Upper lobe of left lung (tissue), 6 donors: Measurements from ENCODE around the gene STEAP4. TPM values are rescaled to one million over a fixed set of nuclear protein-coding genes. Genes with fewer than 3 reads are reported as not detected.
"Not testable (repeated sequence)": the region's sequence is repeated elsewhere in the genome, so short reads cannot be mapped to it uniquely, and the experiment has no call there.

Experiments used
- ATAC-seq, 2 donors: fragments of 200-7000 bp; cut with Tn5 transposase; one replicate each; pipeline ENCODE4 v1.9.1; 2022; ENCODE audit warnings: mild to moderate bottlenecking in 2 of 2, moderate library complexity in 2 of 2; ENCODE audit not compliant: low FRiP score in 2 of 2
- DNase-seq, 2 donors: peaks; one replicate each; pipeline ENCODE4 v3.0.0-alpha.2; 2019 to 2020
- H3K27ac ChIP-seq, 4 donors: fragments of 200-600 bp; sonication (generic); one replicate each; pipeline ENCODE4 v1.5.1; 2016 to 2019
- H3K27me3 ChIP-seq, 4 donors: fragments of 200-600 bp; sonication (generic); one replicate each; pipeline ENCODE4 v1.5.1; 2017 to 2019
- H3K36me3 ChIP-seq, 4 donors: fragments of 200-600 bp; sonication (generic); one replicate each; pipeline ENCODE4 v1.5.1; 2016 to 2019
- H3K4me1 ChIP-seq, 4 donors: fragments of 200-600 bp; sonication (generic); one replicate each; pipeline ENCODE4 v1.5.1; 2018 to 2019
- H3K4me3 ChIP-seq, 4 donors: fragments of 200-600 bp; sonication (generic); one replicate each; pipeline ENCODE4 v1.5.1; 2017 to 2019; ENCODE audit warnings: mild to moderate bottlenecking in 2 of 4, moderate library complexity in 1 of 4
- H3K9me3 ChIP-seq, 4 donors: fragments of 200-600 bp; sonication (generic); one replicate each; pipeline ENCODE4 v1.5.1; 2018 to 2019
- EP300 ChIP-seq, 4 donors: sonication (generic); formaldehyde crosslinking; IDR thresholded peaks; one replicate each; pipeline ENCODE4 v1.5.1; 2017; ENCODE audit warnings: antibody characterized with exemption in 4 of 4, control low read depth in 2 of 4
- POLR2A ChIP-seq, 4 donors: fragments of 450-650 bp; IDR thresholded peaks; one replicate each; pipeline ENCODE4 v1.5.1; 2016 to 2017; ENCODE audit warnings: antibody characterized with exemption in 4 of 4, mild to moderate bottlenecking in 2 of 4
- POLR2AphosphoS5 ChIP-seq, 2 donors: sonication (generic); formaldehyde crosslinking; IDR thresholded peaks; one replicate each; pipeline ENCODE4 v1.5.1; 2017; ENCODE audit warnings: antibody characterized with exemption in 2 of 2
- WGBS, 2 donors: methylation state at CpG; one replicate each; pipeline ENCODE4 v1.1.5; 2017 to 2018; 5-methylcytosine and 5-hydroxymethylcytosine counted together
- total RNA-seq, 6 donors: library from RNA; depleted of rRNA in 4 of 6; stranded (reverse); fragments of >200 nt in 4 of 6; gene quantifications; one replicate each; pipeline versions ENCODE4 v1.1.0 to v1.2.1, GENCODE V29; 2016 to 2021
- TF ChIP-seq, protein P1 (sequence below), 6 experiments: fragments of 450-650 bp in 4 of 6; fragments of 200-600 bp in 2 of 6; sonication (generic) in 2 of 6; IDR thresholded peaks; one replicate each; pipeline ENCODE4 v1.5.1; 2016 to 2019; ENCODE audit warnings: antibody characterized with exemption in 6 of 6
- donor health status: DM: no; HTN: no; CAD: no; lungs with moderate emphysema.
- donor health status: DM: no; HTN: yes; CAD: no; lungs with severe emphysema.

The STEAP4 gene
- total RNA-seq, 6 donors from 2014 or later = 11.5 to 81.8 (median 54.8) TPM

DNA sequence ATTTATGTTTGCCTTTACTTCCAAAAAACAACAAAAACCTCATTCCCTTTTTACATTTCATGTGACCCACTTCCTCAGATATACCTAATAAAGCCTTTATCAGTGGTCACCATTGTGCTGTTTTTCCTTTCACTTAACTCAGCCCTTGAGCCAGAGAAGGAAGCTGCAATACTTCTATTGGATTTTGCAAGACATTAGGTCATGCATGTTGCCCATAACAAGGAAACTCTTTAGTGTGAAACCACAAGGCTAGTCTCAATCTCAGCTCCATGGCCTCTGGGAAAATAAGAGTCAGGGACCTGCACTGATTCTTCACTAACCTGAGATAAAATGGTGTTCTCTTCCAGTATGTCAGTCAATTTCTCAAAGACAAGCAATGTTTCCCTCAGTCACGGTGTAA is 27.8 kb downstream of the STEAP4 start:
- H3K27ac ChIP-seq = peak overlapping the region in 3 of 4 donors; percentile 28 to 52 (median 46)
- ATAC-seq = peak; percentile 75 to 87
- peak in 1 of 2 donors; percentile 44 for DNase-seq
- no peaks in the 10 kb centered on the region for H3K27me3 ChIP-seq
- H3K36me3 ChIP-seq = no peaks in the 10 kb centered on the region
- no peaks in the 10 kb centered on the region for H3K9me3 ChIP-seq
- H3K4me3 ChIP-seq = no peak overlapping the region
- TF ChIP-seq POLR2AphosphoS5 (IDR thresholded peaks at IDR 0.05) (peak in 1 of 2 donors; percentile 72), EP300 (IDR thresholded peaks at IDR 0.05) (peak in 1 of 4 donors; percentile 57), POLR2A (IDR thresholded peaks at IDR 0.05) (no peak)
- TF ChIP-seq, protein P1, sequence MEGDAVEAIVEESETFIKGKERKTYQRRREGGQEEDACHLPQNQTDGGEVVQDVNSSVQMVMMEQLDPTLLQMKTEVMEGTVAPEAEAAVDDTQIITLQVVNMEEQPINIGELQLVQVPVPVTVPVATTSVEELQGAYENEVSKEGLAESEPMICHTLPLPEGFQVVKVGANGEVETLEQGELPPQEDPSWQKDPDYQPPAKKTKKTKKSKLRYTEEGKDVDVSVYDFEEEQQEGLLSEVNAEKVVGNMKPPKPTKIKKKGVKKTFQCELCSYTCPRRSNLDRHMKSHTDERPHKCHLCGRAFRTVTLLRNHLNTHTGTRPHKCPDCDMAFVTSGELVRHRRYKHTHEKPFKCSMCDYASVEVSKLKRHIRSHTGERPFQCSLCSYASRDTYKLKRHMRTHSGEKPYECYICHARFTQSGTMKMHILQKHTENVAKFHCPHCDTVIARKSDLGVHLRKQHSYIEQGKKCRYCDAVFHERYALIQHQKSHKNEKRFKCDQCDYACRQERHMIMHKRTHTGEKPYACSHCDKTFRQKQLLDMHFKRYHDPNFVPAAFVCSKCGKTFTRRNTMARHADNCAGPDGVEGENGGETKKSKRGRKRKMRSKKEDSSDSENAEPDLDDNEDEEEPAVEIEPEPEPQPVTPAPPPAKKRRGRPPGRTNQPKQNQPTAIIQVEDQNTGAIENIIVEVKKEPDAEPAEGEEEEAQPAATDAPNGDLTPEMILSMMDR (IDR thresholded peaks at IDR 0.05) = no peak
- peaks cover 0 to 20% (median 7%) of the 10 kb centered on the region in 4 donors for H3K4me1 ChIP-seq
- WGBS, 2 donors = 76 to 78% methylated on average over 1 of the region's 1 CpG

DNA sequence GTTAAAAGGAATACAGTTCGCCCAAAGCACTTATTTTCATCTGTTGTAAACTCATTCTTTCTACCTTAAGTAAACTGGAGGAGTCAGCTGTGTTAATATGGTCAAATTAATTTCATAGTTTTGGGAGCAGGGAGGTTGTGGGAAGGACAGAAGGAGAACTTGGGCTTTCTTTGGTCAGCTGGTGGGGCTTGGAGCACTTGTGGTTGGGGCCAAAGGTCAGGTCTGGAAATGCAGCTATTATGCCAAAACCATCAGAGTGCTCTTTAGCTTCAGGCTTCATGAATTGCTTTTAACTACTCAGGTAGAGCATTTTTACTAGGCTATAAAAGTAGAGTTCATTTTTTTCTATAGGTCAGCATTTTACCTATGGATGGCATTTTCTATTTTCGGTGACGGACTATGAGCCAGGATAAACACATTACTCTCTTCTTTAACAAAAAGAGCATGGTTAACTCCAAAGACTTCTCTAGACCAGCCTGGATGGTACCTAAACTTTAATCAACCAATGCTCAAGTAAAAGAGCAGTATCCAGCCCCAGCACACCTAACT is 30.0 kb downstream of the STEAP4 start:
- Histone ChIP-seq H3K27ac (no peak overlapping the region), H3K36me3 (no peaks in the 10 kb centered on the region), H3K9me3 (no peaks in the 10 kb centered on the region), H3K27me3 (no peaks in the 10 kb centered on the region), H3K4me1 (peaks cover 0 to 23% (median 7%) of the 10 kb centered on the region in 4 donors), H3K4me3 (no peak overlapping the region)
- 88 to 90% methylated on average over 3 of the region's 3 CpGs for WGBS, 2 donors
- DNase-seq (no peak), ATAC-seq (peak in 1 of 2 donors; percentile 40)
- TF ChIP-seq POLR2AphosphoS5 (IDR thresholded peaks at IDR 0.05) (no peak), EP300 (IDR thresholded peaks at IDR 0.05) (no peak), POLR2A (IDR thresholded peaks at IDR 0.05) (no peak)
- TF ChIP-seq, protein P1 (IDR thresholded peaks at IDR 0.05) = no peak

DNA sequence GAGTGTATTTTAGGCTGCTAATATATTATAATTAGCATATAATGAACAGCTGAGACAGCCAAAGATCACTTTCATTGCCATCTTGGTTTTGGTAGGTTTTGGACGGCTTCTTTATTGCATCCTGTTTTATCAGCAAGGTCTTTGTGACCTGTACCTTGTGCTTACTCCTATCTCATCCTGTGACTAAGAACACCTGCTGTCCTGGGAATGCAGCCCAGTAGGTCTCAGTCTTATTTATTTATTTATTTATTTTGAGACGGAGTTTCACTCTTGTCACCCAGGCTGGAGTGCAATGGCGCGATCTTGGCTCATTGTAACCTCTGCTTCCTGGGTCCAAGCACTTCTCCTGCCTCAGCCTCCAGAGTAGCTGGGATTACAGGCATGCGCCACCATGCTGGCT is 31.8 kb downstream of the STEAP4 start:
- H3K27ac ChIP-seq, H3K27me3 ChIP-seq, DNase-seq, ATAC-seq, H3K9me3 ChIP-seq, H3K36me3 ChIP-seq, H3K4me3 ChIP-seq: not testable (repeated sequence)
- 77 to 84% methylated on average over 5 of the region's 5 CpGs for WGBS, 2 donors
- peaks cover 0 to 12% (median 5%) of the 10 kb centered on the region in 4 donors for H3K4me1 ChIP-seq

DNA sequence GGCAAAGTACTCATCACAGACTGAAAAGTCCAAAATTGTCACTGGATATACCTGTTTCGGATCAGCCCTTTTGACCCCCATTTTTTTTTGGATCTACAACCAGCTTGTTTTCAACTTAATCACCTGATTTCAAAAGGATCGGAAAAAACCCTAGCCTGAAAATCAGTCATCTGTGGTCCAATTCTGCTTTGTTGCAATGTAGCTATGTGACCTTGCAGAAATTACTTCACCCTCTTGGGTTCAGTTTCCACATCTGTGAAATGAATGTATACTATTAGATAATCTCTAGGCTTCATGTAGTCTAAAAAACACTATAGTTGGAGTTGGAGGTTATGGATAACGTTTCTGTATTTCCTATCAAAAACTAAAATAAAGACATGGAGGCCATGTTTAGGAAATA is 37.1 kb downstream of the STEAP4 start:
- Histone ChIP-seq H3K27ac (peak overlapping the region in 1 of 4 donors; percentile 68), H3K4me3 (no peak overlapping the region), H3K36me3 (no peaks in the 10 kb centered on the region), H3K27me3 (no peaks in the 10 kb centered on the region), H3K4me1 (peaks cover 0 to 3% (median 0%) of the 10 kb centered on the region in 4 donors), H3K9me3 (no peaks in the 10 kb centered on the region)
- no peak for DNase-seq
- TF ChIP-seq, protein P1 (IDR thresholded peaks at IDR 0.05) = no peak
- no peak for TF ChIP-seq POLR2A (IDR thresholded peaks at IDR 0.05)
- TF ChIP-seq EP300 (IDR thresholded peaks at IDR 0.05) = no peak
- no peak for TF ChIP-seq POLR2AphosphoS5 (IDR thresholded peaks at IDR 0.05)
- peak in 1 of 2 donors; percentile 39 for ATAC-seq
- WGBS, 2 donors = 73 to 79% methylated on average over 3 of the region's 3 CpGs

DNA sequence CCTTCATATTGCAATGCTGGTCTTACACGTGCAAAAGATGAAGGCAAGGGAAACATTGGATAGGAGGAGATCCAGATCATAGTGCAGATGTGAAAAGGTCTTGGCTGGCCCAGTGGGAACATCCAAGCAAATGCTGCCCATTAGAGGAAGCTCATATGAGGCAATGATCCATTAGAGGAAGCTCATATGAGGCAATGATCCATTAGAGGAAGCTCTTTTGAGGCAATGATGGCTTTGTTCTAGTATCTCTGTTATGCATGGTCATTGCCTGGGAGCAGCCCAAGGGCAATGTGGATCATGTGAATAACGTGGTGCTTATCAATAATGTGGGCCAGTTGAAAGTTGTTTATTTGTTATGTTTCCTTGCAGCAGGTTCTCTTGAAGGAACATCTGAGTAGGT is 37.8 kb downstream of the STEAP4 start:
- ATAC-seq = peak in 1 of 2 donors; percentile 88

More for the DNA sequence above, 37.8 kb downstream of the STEAP4 start:
- H3K9me3 ChIP-seq = no peaks in the 10 kb centered on the region
- TF ChIP-seq POLR2AphosphoS5 (IDR thresholded peaks at IDR 0.05) = peak; percentile 36 to 57
- no peak for TF ChIP-seq EP300 (IDR thresholded peaks at IDR 0.05)
- TF ChIP-seq, protein P1 (IDR thresholded peaks at IDR 0.05) = no peak
- TF ChIP-seq POLR2A (IDR thresholded peaks at IDR 0.05) = no peak
- peaks cover 0 to 3% (median 0%) of the 10 kb centered on the region in 4 donors for H3K4me1 ChIP-seq
- H3K4me3 ChIP-seq = no peak overlapping the region
- peak in 1 of 2 donors; percentile 39 for DNase-seq
- no peaks in the 10 kb centered on the region for H3K27me3 ChIP-seq
- H3K27ac ChIP-seq = peak overlapping the region in 1 of 4 donors; percentile 68
- WGBS, 2 donors = 50 to 58% methylated on average over 2 of the region's 2 CpGs
- no peaks in the 10 kb centered on the region for H3K36me3 ChIP-seq
